GM12875 (cell line): ENCODE data around the gene CYP27B1.

ENCODE experiments used
- H3K4me3 ChIP-seq: one replicate; pipeline ENCODE4 v1.5.1; 2011; ENCODE audit warnings: low read depth, low read length, control low read depth
- CTCF ChIP-seq: IDR thresholded peaks from 2 replicates; pipeline ENCODE4 v1.5.1; 2011; ENCODE audit warnings: low read depth, mild to moderate bottlenecking, control low read depth, inconsistent platforms, low read length, moderate library complexity, borderline replicate concordance; ENCODE audit not compliant: insufficient read depth

The CYP27B1 gene

GRCh38 chr12:57726884-57727757, 39.8 kb downstream of the CYP27B1 start:
- no peak for TF ChIP-seq CTCF
- no peak overlapping the region for H3K4me3 ChIP-seq

- H3K4me3 ChIP-seq: no peak overlapping the region
- peak; percentile 20; the same call in 1 of the 2 replicates for TF ChIP-seq CTCF
Observed at GRCh38 chr12:57726151-57726883, 40.6 kb downstream of the CYP27B1 start.

- no peak for TF ChIP-seq CTCF
- H3K4me3 ChIP-seq: no peak overlapping the region
Observed at GRCh38 chr12:57725851-57726150, 41.1 kb downstream of the CYP27B1 start.

- H3K4me3 ChIP-seq: no peak overlapping the region
- no peak for TF ChIP-seq CTCF
Observed at GRCh38 chr12:57724936-57725740, 41.7 kb downstream of the CYP27B1 start.

- no peak overlapping the region for H3K4me3 ChIP-seq
- no peak for TF ChIP-seq CTCF
Observed at GRCh38 chr12:57724003-57724935, 42.6 kb downstream of the CYP27B1 start.

- no peak for TF ChIP-seq CTCF
Observed at GRCh38 chr12:57723630-57723962, 43.3 kb downstream of the CYP27B1 start.

More at GRCh38 chr12:57723630-57723962, 43.3 kb downstream of the CYP27B1 start:
- no peak overlapping the region for H3K4me3 ChIP-seq
